ENCODE data around the gene CFAP298.
"Not testable (repeated sequence)": the region's sequence is repeated elsewhere in the genome, so short reads cannot be mapped to it uniquely, and the experiment has no call there.

CFAP298 gene

GRCh38 chr21:32612075-32612998 is at the start of gene CFAP298:
TSS of gene CFAP298 (minus strand) at chr21:32612377. CDS start at chr21:32612243, 134 bp downstream.
- DNase-seq, result peak; percentile 84

GRCh38 chr21:32661026-32661782 is 49.0 kb upstream of the CFAP298 start:
- DNase-seq, result not testable (repeated sequence)

- DNase-seq, result no peak
Observed at GRCh38 chr21:32658524-32658923, 46.3 kb upstream of the CFAP298 start.

GRCh38 chr21:32653326-32653901 is 41.2 kb upstream of the CFAP298 start:
- no peak for DNase-seq

GRCh38 chr21:32648165-32648564 is 36.0 kb upstream of the CFAP298 start:
- no peak for DNase-seq

GRCh38 chr21:32645261-32646182 is 33.3 kb upstream of the CFAP298 start:
- no peak for DNase-seq

- DNase-seq, result no peak
Observed at GRCh38 chr21:32641710-32642698, 29.8 kb upstream of the CFAP298 start.

- no peak for DNase-seq
Observed at GRCh38 chr21:32626621-32627196, 14.5 kb upstream of the CFAP298 start.

GRCh38 chr21:32618218-32618617 is 6.0 kb upstream of the CFAP298 start:
- DNase-seq, result not testable (repeated sequence)

GRCh38 chr21:32613436-32614043 is 1.4 kb upstream of the CFAP298 start:
- no peak for DNase-seq

GRCh38 chr21:32612999-32613337 is 791 bp upstream of the CFAP298 start:
- no peak for DNase-seq

- peak; percentile 27 for DNase-seq
Observed at GRCh38 chr21:32611471-32611997, 643 bp downstream of the CFAP298 start.

GRCh38 chr21:32610940-32611339 is 1.2 kb downstream of the CFAP298 start:
- not testable (repeated sequence) for DNase-seq

- no peak for DNase-seq
Observed at GRCh38 chr21:32608851-32609250, 3.3 kb downstream of the CFAP298 start.

GRCh38 chr21:32605469-32605868 is 6.7 kb downstream of the CFAP298 start:
- no peak for DNase-seq

GRCh38 chr21:32604464-32604863 is 7.7 kb downstream of the CFAP298 start:
- DNase-seq, result no peak

- no peak for DNase-seq
Observed at GRCh38 chr21:32603131-32603530, 9.0 kb downstream of the CFAP298 start.

- no peak for DNase-seq
Observed at GRCh38 chr21:32602099-32602498, 10.1 kb downstream of the CFAP298 start.

- no peak for DNase-seq
Observed at GRCh38 chr21:32599526-32599925, 12.7 kb downstream of the CFAP298 start.

GRCh38 chr21:32599091-32599490 is 13.1 kb downstream of the CFAP298 start:
- DNase-seq, result no peak

Data from activated CD8-positive, alpha-beta memory T cell treated with anti-CD3 and anti-CD28 coated beads, Interleukin-2, amount 50 U/mL, for 4 hours (primary cell).